NCI-H2081 (cell line): ENCODE data around the gene LYST.
"Not testable (repeated sequence)": the region's sequence is repeated elsewhere in the genome, so short reads cannot be mapped to it uniquely, and the experiment has no call there.

Experiments
- DNase-seq, 2 experiments: peaks; one replicate each; lab custom pipeline; 2025; lab: John Stamatoyannopoulos, UW

The LYST gene

DNA sequence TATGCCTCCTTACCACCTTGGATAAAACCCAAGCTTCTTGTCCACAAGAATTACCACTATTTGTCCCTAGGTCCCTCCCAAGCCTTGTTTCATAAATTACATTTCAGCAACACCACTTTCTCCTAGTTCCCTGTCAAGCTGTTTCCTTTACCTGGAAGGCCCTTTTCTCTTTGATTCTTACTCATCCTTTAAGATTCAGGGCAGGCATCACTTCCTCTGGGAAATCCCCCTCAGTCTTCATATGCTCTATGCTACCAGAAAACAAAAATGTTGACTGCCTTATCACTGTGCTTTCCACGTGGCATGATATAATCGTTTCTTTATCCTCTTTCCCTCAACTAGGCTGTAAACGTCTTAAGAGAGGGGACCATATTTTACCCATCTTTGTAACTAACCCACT lies 102.7 kb downstream of the LYST start:
- no peak for DNase-seq

DNA sequence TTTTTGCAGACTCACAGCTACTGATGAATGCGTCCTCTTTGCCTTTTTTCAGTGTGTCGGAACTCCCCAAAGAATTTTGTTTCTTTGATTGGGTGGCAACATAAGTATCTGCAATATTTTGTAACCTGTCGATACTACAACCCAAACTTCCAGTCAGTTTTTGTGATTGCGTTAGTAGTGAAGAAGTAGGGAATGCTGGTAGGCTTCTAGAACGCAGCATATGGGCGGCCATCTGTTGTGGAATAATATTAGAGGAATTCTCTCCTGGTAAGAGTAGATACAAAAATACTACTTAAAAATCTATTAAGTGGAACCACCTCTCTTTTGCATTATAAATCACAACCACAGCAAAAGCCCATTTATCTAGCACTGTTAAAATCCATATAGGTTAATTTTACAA lies 107.4 kb downstream of the LYST start:
- DNase-seq: no peak

DNA sequence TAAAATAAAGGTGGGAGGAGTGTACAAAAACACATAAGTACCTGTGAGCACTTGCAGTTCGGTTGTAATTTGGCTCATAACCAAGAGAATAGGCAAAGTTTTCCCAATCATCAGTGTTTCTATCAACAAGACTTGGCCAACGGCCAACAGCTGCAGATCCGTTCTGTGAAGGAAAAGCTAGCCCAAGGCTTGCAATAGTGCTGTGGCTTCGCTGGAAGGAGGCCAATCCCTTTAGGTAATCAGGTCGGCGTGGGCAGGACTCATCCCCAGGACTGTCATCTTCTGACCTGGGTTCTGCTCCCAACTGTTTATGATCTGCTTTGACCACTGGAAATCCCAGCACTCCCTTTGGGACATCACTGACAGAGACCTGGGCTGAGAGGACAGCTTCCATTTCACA lies 107.8 kb downstream of the LYST start:
- peak; percentile 16 to 55 for DNase-seq

DNA sequence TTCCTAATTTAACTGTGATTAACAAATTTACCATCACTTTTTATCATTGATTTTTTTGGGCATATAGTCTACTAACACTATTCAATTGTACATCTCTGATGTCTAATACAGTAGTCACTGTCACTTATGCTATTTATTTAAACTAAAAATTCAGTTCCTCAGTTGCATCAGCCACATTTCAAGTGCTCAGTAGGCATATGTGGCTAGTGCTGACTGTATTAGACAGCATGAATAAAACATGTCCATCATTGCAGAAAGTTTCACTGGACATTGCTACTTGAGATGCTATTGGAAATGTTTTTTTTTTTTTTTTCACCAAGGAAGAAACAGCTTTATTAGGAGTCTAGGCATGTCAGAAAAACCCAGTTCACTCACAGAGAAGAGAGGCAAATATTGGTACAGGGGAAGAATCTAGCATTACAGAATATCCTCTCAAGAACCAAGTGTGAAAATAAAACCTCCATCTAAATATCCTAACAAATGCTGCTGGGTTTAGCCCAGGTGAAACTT lies 109.1 kb downstream of the LYST start:
- DNase-seq: no peak

DNA sequence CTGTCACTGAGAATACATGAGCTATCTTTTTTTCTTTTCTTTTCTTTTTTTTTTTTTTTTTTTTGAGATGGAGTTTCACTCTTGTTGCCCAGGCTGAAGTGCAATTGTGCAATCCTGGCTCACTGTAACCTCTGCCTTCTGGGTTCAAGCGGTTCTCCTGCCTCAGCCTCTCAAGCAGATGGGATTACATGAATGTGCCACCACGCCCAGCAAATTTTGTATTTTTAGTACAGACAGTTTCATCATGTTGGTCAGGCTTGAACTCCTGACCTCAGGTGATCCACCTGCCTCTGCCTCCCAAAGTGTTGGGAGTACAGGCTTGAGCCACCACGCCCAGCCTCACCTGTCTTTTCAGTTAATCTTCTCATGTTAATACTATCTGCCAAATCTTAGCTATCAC lies 112.5 kb downstream of the LYST start:
- not testable (repeated sequence) for DNase-seq

DNA sequence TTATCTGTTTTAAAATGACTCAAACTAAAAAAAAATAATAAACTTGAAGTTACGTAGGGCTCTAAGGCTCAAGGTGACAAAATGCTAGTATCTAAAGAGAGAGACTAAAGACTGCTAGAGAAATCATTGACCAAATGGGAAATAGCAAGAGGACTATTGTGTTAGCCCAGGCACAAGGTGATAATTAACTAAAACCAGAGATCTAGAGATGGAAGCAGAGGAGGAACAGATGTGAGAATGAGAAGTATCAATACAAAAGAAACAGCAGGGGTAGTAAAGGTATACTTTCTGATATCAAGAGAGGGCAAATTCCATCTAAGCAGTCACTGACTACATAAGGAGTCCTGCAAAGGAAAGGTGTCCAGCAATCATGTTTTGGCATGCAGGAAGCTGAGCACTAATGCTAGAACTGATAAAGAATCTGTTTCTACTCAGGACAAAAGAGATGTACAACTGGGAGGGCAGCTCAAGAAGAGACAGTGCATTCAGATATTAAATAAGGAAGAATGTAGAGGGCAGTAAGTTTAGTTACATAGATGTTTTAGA lies 116.9 kb downstream of the LYST start:
- DNase-seq: no peak

DNA sequence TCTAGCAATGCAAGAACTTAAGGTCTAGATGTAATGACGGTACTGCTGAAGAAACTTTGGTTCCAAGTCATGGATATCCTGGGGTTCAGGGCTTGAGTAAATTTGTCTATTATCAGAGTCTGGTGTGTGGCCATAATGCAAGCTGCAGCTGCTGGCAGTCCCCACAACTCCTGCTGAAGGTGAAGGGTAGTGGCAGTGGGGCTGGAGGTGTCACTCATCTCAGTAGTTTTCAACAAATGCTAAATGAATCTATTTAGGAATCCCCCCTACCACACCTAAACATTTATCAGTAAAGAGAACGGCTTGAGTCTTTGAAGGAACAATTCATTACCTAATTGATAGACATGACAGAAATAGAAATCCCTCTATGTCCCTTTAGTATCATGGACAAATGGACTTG lies 118.0 kb downstream of the LYST start:
- DNase-seq: no peak

DNA sequence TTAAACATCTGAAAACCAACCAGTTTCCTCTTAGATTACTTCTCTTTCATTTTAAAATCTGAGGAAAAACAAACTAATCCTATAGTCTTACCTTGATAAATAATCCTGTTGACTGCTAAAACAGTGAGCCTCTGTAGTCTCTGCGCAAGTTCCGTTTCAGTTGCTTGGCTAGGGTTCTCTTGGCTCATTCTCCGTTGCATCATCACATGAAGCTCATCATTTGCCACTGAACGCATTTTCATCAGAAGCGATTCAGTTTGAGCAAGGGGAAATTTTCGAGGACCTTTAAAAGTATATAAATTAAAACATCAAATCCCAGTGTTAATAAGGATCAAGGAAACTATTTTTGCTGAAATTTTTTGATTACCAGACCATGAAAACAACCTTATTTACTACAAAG lies 120.5 kb downstream of the LYST start:
- no peak for DNase-seq

DNA sequence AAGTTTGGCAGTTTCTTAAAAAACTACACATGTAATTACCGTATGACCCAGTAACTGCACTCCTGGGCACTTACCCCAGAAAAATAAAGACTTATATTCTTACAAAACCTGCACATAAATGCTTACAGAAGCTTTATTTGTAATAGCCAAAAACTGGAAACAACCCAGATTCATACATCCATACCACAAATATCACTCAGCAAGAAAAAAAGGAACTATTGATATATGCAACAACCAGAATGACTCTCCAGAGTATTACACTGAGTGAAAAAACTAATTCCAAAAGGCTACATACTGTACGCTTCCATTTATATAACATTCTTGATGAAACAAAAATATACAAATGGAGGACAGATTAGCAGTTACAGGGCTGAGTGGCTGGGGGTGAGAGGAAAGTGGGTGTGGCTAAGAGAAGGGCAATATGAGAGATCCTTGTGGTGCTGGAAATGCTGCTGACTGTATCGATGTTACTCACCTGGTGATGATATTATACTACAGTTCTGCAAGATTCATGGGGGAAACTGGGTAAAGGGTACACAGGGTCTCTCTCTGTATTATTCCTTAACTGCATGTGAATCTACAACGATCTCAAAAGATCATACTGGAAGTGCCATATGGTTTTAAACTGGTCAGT lies 121.1 kb downstream of the LYST start:
- no peak for DNase-seq

DNA sequence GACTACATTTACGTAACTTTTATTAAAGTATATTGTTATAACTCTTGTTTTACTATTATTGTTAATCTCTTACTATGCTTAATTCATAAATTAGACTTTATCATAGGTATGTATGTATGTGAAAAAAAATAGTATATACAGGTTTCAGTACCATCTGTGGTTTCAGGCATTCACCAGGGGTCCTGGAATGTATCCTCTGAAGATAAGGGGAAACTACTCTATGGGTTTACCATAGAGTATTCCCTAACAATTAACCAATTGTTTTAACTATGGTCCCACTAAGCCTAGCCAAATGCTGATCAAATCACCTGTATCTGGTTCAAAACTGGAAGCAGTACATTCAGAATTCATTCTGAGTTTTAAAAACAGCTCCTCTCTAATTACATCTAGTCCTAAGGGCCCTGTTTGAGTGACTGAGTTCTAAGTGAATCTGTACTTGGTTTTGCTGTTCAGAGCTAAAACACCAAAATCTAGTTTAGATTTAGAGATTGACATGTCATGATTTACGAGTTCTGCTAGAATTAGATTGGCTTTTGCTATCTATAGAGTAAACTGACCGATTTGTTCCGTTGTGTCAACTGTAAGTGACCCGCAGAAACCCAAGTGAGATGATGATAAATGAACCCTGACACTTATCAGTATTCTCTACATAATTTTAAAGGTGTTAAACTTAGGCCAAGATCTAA lies 123.6 kb downstream of the LYST start:
- no peak for DNase-seq

DNA sequence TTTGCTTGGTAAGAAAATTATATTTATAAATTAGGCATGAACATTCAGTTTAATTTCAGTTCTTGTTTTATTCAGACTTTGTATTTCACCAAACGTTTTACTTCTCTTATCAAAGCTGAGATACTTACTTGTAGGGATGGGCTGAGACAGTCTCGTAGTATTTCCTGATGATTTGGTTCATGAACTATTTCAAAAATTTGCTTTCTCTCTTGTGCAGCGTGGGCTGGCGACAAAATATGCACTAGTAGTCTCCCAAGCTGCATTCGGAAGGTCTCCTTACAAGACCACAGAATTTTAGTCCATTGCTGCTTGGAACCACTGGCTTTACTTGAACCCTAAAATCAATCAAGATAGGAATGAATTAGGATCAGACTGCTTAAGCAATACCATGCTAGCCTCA lies 125.4 kb downstream of the LYST start:
- no peak for DNase-seq

DNA sequence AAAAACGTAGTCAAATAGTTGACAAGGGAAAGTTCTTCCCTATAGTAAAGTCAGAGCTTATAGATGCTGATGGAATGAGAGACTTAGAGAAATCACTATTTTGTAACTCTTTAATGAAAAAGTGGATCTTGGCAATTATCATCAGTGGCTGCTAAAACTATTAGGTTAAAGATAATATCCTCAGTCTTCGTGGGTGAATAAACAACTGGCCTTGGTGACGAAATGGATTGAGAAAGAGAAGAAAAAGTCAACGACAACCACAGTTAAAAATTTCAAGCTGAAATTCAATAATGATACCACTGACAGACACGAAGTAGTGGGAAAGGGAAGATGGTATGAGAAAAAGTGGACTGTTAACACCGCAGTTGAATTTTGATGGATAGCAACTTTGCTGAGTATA lies 127.1 kb downstream of the LYST start:
- no peak for DNase-seq

DNA sequence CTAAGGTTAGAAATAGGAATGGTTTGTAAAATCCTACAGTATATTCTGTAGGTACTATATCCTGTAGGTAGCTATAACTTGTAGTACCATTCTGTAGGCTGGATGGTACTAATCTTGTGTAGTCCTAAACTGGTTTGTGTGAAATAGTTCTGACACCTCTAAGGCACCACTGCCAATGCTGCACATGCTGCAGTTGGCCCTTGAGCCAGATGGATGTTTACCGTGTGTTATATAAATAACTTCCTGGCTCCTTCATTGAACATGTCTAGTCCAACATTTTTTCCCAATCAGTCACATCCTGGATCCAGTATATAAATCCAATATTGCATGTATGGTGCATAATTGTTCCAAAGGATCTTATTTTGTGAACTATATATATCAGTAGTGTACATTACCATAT lies 127.6 kb downstream of the LYST start:
- peak in 1 of 2 experiments; percentile 56 for DNase-seq

DNA sequence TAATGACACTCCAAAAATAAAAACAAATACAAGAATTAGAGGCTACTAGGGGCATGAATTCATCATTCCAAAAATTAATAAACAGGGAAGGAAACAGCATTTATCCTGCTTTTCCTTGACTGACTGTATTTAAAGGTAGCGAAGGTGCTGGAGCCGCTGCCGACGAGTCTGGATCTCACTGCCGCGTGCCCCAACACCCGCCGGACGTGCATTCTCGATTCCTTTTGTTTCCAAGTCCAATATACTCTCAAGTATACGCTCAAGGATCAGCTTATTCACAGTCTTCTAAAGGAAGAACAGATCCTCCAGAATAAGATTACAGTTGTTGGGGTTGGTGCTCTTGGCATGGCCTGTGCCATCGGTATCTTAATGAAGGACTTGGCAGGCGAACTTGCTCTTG lies 129.0 kb downstream of the LYST start:
- no peak for DNase-seq

DNA sequence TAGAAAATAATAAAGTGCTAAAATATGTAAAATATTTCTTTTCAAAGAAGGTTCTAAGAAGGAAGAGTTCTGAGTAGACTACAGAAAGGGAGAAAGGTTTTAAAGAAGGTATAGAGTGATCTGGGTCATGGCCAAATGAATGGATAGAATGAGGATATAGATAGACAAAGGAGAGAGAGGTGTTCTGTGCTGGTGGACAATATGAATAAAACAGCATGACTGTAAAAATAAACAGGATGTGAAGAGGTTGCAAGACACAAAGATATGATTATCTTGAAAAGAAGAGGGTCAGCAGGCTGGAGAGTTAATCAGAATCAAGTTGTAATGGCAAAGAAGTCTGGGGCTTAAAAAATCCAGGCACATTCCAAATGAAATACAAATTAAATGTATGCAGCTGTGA lies 130.4 kb downstream of the LYST start:
- peak in 1 of 2 experiments; percentile 13 for DNase-seq

DNA sequence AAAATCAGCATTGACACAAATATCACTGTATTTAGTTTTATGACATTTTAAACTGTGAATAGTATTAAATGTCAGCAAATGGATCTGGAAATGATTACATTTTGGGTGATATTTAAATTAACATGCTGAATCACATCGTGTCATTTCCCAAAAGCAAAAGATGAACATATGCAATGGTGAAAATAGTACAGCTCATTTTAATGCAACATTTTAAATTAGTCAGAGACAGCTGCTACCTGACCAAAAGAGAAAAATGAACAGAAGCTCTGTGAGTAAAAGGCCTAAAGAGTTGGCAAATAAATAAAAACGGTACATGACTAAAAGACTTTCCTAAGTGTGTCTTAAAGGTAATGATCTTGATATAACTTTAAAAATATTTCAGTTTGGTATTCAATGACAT lies 131.1 kb downstream of the LYST start:
- DNase-seq: no peak

DNA sequence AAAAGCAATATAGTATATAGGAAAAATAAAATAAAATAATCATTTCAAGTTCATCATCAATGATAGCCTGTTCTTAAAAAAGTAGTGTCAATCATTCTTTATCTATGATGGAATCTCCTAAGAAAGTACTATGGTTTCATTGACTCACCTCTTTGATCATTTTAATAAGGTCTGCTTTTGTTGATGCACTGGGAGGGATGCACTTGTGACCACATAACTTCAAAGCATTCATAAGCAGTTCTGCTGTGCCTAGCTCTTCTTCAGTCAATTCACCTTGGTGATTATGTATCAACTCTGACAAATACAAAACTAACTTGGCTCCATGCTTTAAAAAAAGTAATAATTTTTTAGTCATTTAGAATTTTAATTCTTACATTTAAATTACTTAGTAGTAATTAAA lies 132.4 kb downstream of the LYST start:
- DNase-seq: no peak

DNA sequence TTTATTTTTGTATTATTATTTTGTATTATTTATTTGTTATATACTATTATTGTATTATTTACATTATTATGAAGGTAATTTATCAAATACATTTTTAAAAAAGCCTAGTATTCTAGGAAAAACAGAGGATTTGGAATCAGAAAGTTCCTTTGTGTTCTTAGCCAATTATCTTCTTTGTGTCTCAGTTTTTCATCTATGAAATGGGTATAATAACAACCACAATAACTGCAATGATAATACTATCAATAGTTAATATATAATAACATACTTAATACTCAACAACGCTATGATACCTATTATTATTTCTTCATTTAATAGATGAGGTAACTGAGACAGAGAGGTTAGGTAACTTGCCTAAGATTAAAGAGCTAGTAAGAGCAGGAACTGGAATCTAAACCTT lies 136.7 kb downstream of the LYST start:
- no peak for DNase-seq

DNA sequence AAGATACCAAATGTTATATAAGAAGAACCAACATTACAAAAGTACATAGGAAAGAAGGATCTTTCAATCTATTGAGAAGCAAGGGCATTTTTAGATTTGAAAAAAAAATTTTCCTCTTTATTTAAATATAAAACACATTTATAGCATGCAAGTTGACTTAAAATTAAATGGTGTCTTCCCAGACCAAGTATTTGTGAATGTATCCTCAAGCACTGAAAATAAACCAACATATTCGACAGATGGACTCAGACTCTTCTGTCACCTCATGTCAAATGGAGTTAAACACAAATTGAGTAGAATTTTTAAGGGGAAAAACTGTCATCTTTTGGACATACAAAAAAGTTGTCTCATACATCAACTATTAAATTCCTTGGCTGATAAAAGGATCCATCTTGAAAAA lies 140.1 kb downstream of the LYST start:
- no peak for DNase-seq

DNA sequence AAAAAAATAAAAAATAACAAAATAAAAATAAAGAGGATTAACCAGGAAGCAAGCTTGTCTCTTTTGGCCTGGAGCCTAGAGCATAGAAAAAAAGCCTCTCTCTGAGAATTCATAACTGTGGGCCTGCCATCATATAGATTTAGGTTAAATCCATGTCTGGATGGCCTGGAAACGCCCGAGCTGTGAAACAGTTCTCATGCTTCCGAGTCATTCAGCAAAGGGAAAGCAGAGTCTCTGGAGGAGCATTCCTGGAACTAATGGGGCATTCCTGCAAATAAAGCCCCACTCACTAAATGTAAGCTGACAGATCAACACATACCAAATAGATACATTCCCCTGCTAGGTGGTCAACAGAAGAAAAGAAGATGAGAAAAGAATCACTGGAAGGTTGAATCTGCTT lies 141.3 kb downstream of the LYST start:
- no peak for DNase-seq

DNA sequence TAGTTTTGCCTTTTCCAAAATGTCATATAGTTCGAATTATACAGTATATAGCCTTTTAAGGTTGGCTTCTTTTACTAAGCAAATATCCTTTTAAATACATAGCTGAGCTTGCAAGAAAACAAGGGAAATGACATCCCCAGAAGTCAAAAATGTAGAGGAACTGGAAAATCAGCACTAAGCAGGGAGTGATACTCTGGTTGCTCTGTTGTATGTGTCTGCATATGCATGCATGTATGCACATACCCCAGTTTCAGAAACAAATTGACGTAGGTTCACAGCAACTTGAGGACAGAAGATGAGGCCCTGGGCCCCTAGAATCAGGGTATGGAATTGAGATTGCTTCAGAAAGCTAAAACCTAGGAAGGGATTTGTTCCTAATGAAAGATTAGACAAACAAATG lies 142.0 kb downstream of the LYST start:
- no peak for DNase-seq

DNA sequence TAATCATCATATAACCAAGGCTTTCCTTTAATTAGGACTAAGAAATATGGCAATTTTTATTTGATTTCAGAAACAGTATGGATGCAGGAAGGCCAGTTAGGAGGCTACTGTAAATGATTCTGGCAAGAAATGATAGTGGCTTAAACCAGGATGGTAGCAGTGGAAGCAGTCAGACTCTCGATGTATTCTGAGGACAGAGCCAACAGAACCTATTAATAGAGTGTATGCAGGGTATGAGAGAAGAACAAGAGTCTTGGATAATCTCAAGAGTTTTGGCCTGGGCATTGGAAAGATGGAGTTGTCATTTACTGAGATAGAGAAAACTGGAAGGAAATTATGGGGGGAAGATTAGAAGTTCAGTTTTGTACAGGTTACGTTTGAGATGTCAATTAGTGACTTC lies 143.8 kb downstream of the LYST start:
- no peak for DNase-seq

DNA sequence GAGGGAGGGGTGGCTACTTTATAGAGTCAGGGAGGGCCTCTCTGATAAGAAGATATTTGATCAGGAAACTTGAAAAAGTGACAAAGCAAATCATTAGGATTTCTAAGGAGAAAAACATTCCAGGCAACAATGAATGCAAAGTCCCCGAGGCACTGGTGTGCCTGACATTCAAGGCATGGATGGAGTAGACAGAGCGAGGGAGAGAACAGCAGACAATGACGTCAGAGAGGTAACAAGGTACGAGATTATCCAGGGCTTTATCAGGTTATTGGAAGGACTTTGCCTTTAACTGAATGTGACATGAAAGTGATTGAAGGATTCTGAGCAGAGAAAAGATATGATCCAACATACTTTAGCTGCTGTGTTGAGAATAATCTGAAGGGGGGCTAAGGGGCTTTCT lies 144.7 kb downstream of the LYST start:
- DNase-seq: no peak

DNA sequence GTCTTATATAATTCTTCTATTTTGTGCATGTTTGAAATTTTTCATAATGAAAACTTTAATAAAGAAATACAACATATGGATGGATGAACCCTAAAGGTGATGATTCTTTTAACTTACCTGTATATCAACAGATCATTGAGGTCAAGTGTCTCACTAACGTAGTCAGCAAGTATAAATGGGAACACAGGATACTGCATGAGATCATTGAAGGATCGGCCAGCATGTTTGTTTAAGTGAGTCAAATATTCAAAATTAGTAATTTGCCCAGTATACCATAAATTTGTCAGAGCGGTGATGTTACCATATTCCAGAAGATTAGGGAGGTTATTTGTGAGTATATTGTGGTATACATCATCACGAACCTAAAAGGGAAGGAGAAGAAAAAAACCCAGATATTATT lies 146.2 kb downstream of the LYST start:
- DNase-seq: no peak
